ENCODE measurements around the gene PDZD7.

The PDZD7 gene

DNA sequence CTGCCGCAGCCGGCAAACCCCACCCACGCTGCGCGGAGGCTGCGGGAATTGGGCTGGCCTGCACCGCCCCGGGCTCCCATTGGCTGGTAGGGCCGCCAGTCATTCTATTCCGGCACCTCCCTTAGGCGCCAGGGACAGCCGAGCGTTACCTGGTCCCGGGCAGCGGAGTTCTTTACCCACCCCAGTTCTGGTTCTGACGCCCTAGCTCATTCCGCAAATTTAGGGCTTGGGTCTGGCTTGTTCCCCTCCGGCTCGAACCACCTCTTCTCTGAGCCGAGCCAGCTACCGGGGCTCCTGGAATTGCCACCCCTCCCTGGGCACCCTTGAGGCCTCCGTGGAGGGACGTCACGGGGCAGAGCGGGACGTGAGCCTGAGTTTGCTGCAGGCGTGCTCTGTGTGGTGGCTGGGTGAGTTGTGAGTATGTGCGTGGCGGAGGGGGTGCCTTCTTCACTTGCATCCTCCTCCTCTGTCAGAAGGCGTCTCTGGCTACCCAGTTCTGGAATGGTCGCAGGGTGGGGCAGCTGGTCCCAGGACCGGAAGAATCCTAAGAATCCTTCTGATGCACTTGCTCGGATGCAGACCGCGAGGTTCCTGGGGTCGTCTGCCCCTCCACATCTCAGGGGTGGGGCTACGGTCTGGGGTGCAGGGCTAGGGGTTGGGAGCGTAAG, at the start of gene PDZD7, which contains the start of gene SFXN3:
PDZD7 (minus strand) TSS at position 2 of the 668 bp plus-strand sequence. CDS start 910 bp downstream, outside the sequence.
SFXN3 (plus strand) TSS at position 107 of the 668 bp plus-strand sequence. CDS start 3,461 bp downstream, outside the sequence.
- DNase-seq (ENCODE audit: low spot score) = peak; percentile 95

- DNase-seq (ENCODE audit: low spot score) = no peak
Observed at GRCh38 chr10:101079874-101080273, 48.9 kb upstream of the PDZD7 start.

GRCh38 chr10:101076630-101077029, 45.7 kb upstream of the PDZD7 start:
- no peak for DNase-seq (ENCODE audit: low spot score)

GRCh38 chr10:101075775-101076174, 44.8 kb upstream of the PDZD7 start:
- no peak for DNase-seq (ENCODE audit: low spot score)

- no peak for DNase-seq (ENCODE audit: low spot score)
Observed at GRCh38 chr10:101073631-101074030, 42.7 kb upstream of the PDZD7 start.

- DNase-seq (ENCODE audit: low spot score) = no peak
Observed at GRCh38 chr10:101072923-101073322, 42.0 kb upstream of the PDZD7 start.

GRCh38 chr10:101071885-101072433, 41.0 kb upstream of the PDZD7 start:
- no peak for DNase-seq (ENCODE audit: low spot score)

DNA sequence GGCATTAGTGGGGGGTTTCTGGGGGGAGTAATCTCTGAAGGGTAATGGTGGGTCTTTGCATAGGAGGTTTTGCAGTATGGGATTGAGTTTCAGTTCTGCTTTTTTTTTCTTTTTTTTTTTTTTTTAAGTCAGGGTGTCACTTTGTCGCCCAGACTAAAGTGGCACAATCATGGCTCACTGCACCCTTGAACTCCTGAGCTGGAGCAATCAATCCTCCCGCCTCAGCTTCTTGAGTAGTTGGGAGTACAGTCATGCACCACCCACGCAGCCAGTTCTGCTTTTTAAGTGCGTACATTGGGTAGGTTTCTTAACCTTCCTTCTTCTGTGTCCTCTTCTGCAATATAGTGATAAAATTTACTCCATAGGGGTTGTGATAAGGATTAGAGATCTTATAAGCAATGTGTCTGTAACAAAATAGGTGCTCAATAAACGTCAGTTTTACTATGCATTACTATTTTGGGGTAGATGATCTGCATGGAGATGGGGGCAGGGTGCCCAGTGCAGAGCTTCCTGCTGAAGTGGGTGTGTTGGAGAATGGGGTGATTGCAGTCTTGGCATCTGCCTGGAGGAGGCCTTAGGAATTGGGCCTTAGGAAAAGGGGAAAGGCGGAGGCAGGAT, 40.4 kb upstream of the PDZD7 start:
- DNase-seq (ENCODE audit: low spot score) = no peak

DNA sequence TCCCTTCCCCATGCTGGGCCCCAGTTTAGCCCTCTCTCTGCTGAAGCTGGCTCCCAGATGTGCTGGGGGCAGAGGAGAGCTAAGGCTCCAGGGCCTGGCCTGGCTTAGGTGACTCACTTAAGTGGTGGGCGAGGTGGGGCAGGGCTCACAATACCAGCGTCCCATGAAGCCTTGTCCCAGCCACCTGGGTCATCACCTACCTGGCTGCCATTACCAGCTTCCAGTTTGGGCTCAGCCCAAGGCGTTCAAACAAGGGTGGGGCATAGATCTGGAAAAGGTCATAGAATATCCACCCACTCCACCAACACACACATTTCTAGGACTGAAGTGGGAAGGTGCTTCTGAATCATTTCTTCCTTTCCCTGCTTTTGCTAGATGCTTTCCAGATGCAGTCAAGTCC, 39.2 kb upstream of the PDZD7 start:
- no peak for DNase-seq (ENCODE audit: low spot score)

- no peak for DNase-seq (ENCODE audit: low spot score)
Observed at GRCh38 chr10:101069441-101069840, 38.5 kb upstream of the PDZD7 start.

GRCh38 chr10:101067356-101068083, 36.6 kb upstream of the PDZD7 start:
- peak; percentile 68 for DNase-seq (ENCODE audit: low spot score)

DNA sequence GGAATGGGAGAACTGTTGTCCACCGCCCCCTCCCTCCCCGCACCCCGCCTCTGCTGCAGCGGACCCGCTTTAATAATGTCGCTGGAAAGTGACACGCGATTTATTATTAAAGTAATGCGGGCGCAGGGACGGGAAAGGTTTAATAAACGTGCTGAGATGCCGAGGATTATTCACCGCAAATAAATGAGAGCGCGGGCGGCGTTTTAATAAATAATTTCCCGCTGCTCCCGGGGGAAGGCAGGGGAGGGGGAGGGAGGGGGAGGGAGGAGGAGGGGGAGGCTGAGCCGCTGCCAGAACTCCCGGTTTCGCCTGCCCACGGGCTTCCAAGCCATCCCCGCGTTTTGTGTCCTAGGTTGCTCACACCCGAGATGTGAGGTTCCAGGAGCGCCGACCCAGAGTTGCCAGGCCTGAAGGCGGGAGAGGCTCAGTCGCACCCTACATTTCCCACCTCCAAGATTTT, 36.0 kb upstream of the PDZD7 start:
- DNase-seq (ENCODE audit: low spot score) = peak; percentile 55

DNA sequence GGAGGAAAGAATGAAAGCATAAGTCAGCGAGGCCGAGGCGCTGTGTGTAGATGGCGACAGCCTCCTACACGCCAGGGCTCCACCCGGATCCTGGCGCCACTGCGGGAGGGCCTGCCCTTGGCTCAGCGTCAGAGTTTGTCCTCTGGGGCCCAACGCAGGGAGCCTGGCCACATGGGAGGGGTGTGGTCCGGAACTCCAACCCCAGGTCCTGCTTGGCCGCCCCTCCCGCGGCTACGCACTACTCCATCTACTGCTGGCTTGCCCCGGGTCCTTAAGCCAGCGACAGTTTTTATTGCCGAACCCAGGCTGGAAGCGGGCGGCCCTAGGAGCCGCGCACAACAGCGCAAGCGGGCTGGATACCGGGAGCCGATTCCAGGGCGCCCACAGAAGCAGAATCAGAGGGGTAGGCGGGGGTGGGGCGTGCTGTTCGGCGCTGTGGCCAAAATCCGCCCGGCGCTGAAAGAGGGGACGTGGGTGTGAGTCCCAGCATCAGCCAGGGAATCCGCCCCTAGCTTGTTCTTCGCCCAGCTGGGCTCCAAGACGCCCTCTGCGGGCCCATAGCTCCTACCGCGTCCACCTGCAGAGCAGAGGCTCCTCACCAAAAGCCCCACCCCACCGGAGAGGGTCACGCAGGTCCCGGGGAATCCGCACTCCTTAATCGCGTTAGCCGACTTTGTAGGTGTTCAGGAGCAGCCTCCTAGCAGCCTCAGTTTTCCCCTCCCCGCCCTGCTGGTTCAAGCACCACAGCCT, 35.4 kb upstream of the PDZD7 start:
- peak; percentile 83 for DNase-seq (ENCODE audit: low spot score)

- DNase-seq (ENCODE audit: low spot score) = no peak
Observed at GRCh38 chr10:101065481-101066145, 34.7 kb upstream of the PDZD7 start.

GRCh38 chr10:101064415-101065030, 33.6 kb upstream of the PDZD7 start:
- DNase-seq (ENCODE audit: low spot score) = no peak

GRCh38 chr10:101063548-101064414, 32.9 kb upstream of the PDZD7 start:
- DNase-seq (ENCODE audit: low spot score) = no peak

DNA sequence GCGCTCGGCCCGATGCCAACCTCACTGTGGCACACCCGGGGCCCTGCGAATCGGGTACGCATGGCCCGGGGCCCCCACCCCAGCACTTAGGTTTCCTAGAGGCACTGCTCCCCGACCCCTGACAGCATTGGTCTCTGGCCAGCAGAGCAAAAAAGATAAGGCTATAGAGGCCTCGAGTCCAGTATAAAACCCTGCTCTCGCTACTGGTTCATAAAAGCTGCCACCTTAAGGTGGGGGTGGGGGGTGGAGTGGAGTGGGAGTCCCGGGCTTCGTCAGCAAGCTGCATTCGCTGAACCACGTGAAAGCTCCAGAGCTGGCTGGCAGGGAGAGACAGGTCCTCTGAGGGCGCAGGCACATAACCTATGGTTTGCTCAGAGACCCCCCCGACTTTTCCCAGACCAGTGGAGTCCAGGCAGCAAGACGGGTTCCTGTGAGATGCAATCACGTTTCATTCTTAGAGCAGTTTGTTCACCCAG, 32.2 kb upstream of the PDZD7 start:
- DNase-seq (ENCODE audit: low spot score) = no peak

- DNase-seq (ENCODE audit: low spot score) = peak; percentile 77
Observed at GRCh38 chr10:101062232-101063049, 31.5 kb upstream of the PDZD7 start.

Data from HuH-7.5 (cell line).